Glomerular visceral epithelial cell (primary cell): Measurements from ENCODE around the gene FUT2.

Experiments
- DNase-seq: peaks from one replicate; pipeline ENCODE4 v3.0.0-alpha.2; 2016; ENCODE audit errors: extremely low spot score

The FUT2 gene

GRCh38 chr19:48750771-48751504, 55.2 kb downstream of the FUT2 start:
- no peak for DNase-seq

- DNase-seq, result no peak
Observed at GRCh38 chr19:48751845-48752495, 56.2 kb downstream of the FUT2 start.

- DNase-seq, result peak; percentile 62
Observed at GRCh38 chr19:48752496-48753365, 57.0 kb downstream of the FUT2 start, which contains the start of gene FUT1. FUT1 (minus strand) TSS chr19:48752641; CDS start chr19:48751281, 1,360 bp downstream.

- no peak for DNase-seq
Observed at GRCh38 chr19:48755084-48755641, 59.4 kb downstream of the FUT2 start, which contains the start of gene FGF21. FGF21 (plus strand) TSS chr19:48755524; CDS start chr19:48756237, 713 bp downstream.
